GM12872 (cell line): ENCODE measurements around the gene ULBP3.

Experiments
- CTCF ChIP-seq: IDR thresholded peaks from 3 replicates; pipeline ENCODE4 v1.5.1; 2011; ENCODE audit warnings: low read depth, mild to moderate bottlenecking, low read length, moderate library complexity; ENCODE audit not compliant: insufficient read depth

Gene ULBP3

GRCh38 chr6:150100745-150101144, 31.8 kb upstream of the ULBP3 start:
- no peak for TF ChIP-seq CTCF

DNA sequence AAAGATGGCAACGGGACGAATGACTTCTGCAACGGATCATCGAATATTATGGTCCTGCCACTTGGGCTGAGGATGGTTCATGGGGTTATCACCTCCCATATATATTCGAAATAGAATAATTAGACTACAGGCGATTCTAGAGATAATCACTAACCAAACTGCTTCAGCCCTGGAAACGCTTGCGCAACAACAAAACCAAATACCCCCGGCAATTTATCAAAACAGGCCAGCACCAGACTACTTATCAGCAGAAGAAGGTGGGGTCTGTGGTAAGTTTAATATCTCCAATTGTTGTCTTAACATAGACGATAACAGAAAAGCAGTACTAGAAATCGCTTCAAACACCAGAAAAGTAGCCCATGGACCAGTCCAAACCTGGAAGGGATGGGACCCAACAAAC, 31.0 kb upstream of the ULBP3 start:
- no peak for TF ChIP-seq CTCF

GRCh38 chr6:150099546-150099945, 30.6 kb upstream of the ULBP3 start:
- TF ChIP-seq CTCF: no peak

GRCh38 chr6:150098155-150098554, 29.2 kb upstream of the ULBP3 start:
- no peak for TF ChIP-seq CTCF

DNA sequence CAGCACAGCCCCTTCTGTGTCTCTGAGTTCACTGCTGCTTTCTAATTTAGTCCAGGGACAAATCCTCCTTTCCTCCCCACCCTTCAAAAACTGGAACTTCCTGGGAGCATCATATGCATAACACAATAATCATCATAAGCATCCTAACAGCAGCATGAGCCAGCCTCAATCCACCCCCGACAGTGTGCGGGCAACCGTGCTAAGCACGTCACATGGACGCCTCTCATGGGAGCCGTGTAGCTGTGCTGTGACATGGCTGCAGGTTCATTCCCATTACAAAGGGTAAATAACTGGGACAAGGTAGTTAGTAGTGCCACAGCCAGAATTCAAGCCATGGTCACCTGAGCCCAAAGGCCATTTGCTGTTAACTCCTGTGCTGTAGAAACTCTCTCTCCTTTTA, 24.5 kb upstream of the ULBP3 start:
- TF ChIP-seq CTCF: no peak

- no peak for TF ChIP-seq CTCF
These were observed 22.6 kb upstream of the ULBP3 start for GRCh38 chr6:150091476-150091875.

- no peak for TF ChIP-seq CTCF
These were observed 21.4 kb upstream of the ULBP3 start for GRCh38 chr6:150090328-150090727.

DNA sequence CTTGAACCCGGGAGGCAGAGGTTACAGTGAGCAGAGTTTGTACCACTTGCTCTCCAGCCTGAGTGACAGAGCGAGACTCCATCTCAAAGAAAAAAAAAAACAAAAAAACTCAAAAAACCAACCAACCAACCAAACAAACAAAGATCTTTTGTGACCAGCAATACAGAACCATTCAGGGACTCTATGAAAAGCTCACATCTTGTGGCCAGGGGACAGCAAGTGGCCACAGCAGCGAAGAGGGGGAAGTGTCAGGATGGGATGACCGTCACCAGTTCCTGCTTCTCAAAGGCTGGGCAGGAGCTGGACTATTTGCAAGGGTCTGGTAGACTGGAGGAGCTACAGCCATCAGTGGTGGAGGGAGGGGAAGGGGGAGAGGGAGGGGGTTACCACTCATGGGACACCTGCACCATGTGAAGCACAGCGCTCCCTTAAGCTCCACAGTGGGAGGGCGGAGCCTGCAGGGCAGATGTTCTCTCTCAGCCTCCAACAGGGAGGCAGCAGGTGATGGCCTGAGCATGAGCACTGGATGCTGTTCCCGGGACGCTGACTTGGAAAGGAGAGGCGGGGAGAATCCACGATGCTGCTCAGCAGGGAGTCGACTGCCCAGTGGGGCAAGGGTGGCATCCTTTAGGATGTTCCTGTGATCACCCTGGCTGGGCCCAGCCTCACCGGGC, 19.7 kb upstream of the ULBP3 start:
- TF ChIP-seq CTCF: no peak
